Activated CD4-positive, alpha-beta memory T cell treated with anti-CD3 and anti-CD28 coated beads for 36 hours (primary cell): ENCODE data around the gene MRPL21. TPM values are rescaled to one million over a fixed set of nuclear protein-coding genes. Genes with fewer than 3 reads are reported as not detected.

Source experiments
- CTCF ChIA-PET: fragments of 350-600 bp; sonication (Branson Sonifier 250); formaldehyde crosslinking; loops from one replicate; lab custom pipeline; 2021; ENCODE audit warnings: antibody characterized with exemption, inconsistent platforms; lab: Charles Lee
- POLR2A ChIA-PET: fragments of 350-600 bp; sonication (Branson Sonifier 250); formaldehyde crosslinking; loops from one replicate; lab custom pipeline; 2021; ENCODE audit warnings: antibody characterized with exemption; lab: Charles Lee
- DNase-seq: peaks from one replicate; pipeline ENCODE4 v3.0.0-alpha.2; 2020
- H3K27ac Mint-ChIP-seq: one replicate; pipeline ENCODE4 v1.8.0; 2021; ENCODE audit warnings: mixed read lengths
- H3K27me3 Mint-ChIP-seq: one replicate; pipeline ENCODE4 v1.8.0; 2021; ENCODE audit warnings: mixed read lengths
- H3K36me3 Mint-ChIP-seq: one replicate; pipeline ENCODE4 v1.8.0; 2021; ENCODE audit warnings: mixed read lengths
- H3K4me1 Mint-ChIP-seq: one replicate; pipeline ENCODE4 v1.8.0; 2021; ENCODE audit warnings: low read depth, mixed read lengths
- H3K4me3 Mint-ChIP-seq: one replicate; pipeline ENCODE4 v1.8.0; 2021; ENCODE audit warnings: mild to moderate bottlenecking, mixed read lengths
- H3K9me3 Mint-ChIP-seq: one replicate; pipeline ENCODE4 v1.8.0; 2021; ENCODE audit warnings: mixed read lengths
- intact Hi-C: fragments of 100-400 bp; cut with micrococcal nuclease; formaldehyde crosslinking; loops from one replicate; pipeline ENCODE4 v1.15.1; 2023
- total RNA-seq, 2 experiments: library from RNA; stranded (reverse); gene quantifications; one replicate each; pipeline ENCODE4 v1.2.3, GENCODE V29; 2021

The MRPL21 gene
- total RNA-seq, 2 experiments from 2014 or later, result 80.7 to 86.0 TPM

DNA sequence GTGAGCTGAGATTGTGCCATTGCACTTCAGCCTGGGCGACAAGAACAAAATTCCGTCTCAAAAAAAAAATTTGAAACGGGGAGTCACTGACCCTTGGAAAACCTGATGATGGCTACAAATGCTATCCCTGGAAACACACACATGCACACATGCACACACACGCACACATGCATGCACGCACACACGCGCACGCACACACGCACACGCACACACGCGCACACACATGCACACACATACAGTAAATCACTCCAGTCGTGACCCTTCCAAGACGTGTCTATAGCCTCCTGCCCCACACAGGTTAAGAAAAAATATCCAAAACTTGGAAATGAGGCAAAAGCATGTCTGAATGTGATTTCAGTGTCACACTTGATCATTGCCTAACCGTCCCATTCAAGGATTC is 55.2 kb downstream of the MRPL21 start:
- CTCF ChIA-PET, result no interaction called here
- Mint-ChIP-seq H3K27me3 (peaks cover 6% of the 10 kb centered on the region), H3K36me3 (no peaks in the 10 kb centered on the region), H3K27ac (no peak overlapping the region), H3K4me1 (peaks cover 8% of the 10 kb centered on the region), H3K9me3 (no peaks in the 10 kb centered on the region), H3K4me3 (no peak overlapping the region)
- POLR2A ChIA-PET, result no interaction called here
- intact Hi-C loops, result loop anchor here (10.0 kb wide), 2 partner anchors 234 to 1356 kb away; partner anchors contain the start of gene FADD
- no peak for DNase-seq

DNA sequence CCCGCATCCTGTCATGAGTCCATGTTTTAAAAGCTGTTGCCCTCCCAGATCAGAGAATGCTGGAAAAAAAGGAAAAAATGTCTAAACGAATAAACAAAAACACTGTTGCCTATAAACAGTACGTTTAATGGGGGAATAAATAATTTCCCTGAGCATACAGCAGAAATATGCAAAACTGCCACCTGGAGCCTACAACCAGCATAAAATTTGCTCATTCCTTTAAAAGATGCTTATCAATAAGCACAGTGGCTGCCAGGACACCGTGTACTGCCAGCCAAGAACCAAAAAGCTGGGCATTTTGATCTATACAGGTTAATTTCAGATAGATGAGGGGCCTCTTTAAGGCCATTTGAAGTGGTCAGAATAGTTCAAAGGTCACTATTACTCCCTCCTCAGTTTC is 56.2 kb downstream of the MRPL21 start:
- Mint-ChIP-seq H3K27ac (no peak overlapping the region), H3K4me1 (peaks cover 12% of the 10 kb centered on the region), H3K36me3 (no peaks in the 10 kb centered on the region), H3K27me3 (peaks cover 2% of the 10 kb centered on the region), H3K9me3 (no peaks in the 10 kb centered on the region), H3K4me3 (no peak overlapping the region)
- intact Hi-C loops, result loop anchor here (10.0 kb wide), 2 partner anchors 233 to 1357 kb away; partner anchors contain the start of gene FADD
- ChIA-PET CTCF (no interaction called here), POLR2A (no interaction called here)
- DNase-seq, result no peak

DNA sequence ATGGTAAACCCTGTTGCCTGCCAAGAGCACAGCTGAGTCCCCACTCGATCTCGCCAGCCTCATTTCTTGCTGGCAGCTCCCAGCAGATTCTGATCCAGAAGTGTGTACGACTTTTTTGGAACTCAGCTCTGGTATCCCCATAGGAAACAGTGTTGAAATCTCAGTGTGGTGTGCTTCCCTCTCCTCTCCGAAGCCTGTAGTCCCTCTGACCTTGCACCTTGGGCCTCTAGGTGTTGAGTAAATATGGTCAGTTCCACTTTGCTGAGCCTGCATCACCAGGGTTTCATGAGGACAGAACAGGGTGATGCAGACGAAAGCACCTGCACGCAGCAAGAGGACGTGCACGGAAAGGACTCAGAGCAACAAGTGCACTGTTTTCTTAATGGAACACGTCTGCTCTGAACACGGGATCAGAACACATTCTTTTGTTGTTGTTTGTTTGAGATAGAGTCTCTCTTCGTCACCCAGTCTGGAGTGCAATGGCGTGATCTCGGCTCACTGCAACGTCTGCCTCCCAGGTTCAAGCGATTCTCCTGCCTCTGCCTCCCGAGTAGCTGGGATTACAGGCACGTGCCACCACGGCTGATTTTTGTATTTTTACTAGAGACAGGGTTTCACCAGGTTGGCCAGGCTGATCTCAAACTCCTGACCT is 58.2 kb downstream of the MRPL21 start:
- Mint-ChIP-seq H3K36me3 (no peaks in the 10 kb centered on the region), H3K27me3 (peaks cover 2% of the 10 kb centered on the region), H3K9me3 (no peaks in the 10 kb centered on the region), H3K4me3 (no peak overlapping the region), H3K4me1 (peaks cover 12% of the 10 kb centered on the region), H3K27ac (no peak overlapping the region)
- no peak for DNase-seq
- intact Hi-C loops, result loop anchor here (10.0 kb wide), 2 partner anchors 231 to 1359 kb away; partner anchors contain the start of gene FADD
- POLR2A ChIA-PET, result no interaction called here
- CTCF ChIA-PET, result interaction anchor here (3.6 kb wide), 1 partner anchor 47 kb away, joined by 29 read pairs; no protein-coding TSS in a partner anchor

DNA sequence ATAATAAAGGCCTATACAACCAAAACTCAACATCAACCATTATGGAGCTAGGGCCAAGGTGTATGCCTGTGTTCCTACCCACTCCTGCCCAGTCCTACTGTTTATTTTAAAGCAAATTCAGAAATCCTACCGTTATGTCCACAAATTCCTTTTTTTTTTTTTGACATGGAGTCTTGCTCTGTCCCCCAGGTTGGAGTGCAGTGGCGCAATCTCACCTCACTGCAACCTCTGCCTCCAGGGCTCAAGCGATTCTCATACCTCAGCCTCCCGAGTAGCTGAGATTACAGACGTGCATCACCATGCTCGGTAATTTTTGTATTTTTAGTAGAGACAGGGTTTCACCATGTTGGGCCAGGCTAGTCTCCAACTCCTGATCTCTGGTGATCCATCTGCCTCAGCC is 58.8 kb downstream of the MRPL21 start:
- CTCF ChIA-PET, result interaction anchor here (0.8 to 3.6 kb wide), 14 partner anchors 8 to 261 kb away, joined by 3 to 29 read pairs (median 5); no protein-coding TSS in a partner anchor
- H3K36me3 Mint-ChIP-seq, result no peaks in the 10 kb centered on the region
- no peak overlapping the region for H3K4me3 Mint-ChIP-seq
- no peak for DNase-seq
- POLR2A ChIA-PET, result no interaction called here
- intact Hi-C loops, result loop anchor here (5.0 to 10.0 kb wide), 4 partner anchors 202 to 1360 kb away; partner anchors contain the start of genes FADD, PPP6R3 and TPCN2
- no peaks in the 10 kb centered on the region for H3K9me3 Mint-ChIP-seq
- peaks cover 19% of the 10 kb centered on the region for H3K4me1 Mint-ChIP-seq
- H3K27me3 Mint-ChIP-seq, result peaks cover 2% of the 10 kb centered on the region
- no peak overlapping the region for H3K27ac Mint-ChIP-seq

DNA sequence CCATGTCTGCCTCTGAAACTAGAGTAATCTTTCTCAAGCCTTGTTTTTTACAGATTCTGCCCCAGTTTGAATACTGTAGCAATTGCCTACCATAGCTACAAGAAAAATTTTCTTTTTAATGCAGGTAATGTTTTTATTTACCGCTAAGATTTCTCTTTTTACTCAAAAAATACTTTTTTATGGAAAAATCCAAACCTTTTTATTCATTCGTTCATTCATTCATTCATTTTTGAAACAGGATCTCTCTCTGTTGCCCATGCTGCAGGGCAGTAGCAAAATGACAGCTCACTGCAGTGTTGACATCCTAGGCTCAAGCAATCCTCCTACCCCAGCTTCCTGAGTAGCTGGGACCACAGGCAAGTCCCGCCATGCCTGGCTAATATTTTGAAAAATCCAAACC is 59.3 kb downstream of the MRPL21 start:
- Mint-ChIP-seq H3K4me1 (peaks cover 23% of the 10 kb centered on the region), H3K27me3 (peaks cover 2% of the 10 kb centered on the region), H3K4me3 (peak overlapping the region; percentile 87), H3K27ac (no peak overlapping the region), H3K36me3 (no peaks in the 10 kb centered on the region), H3K9me3 (no peaks in the 10 kb centered on the region)
- DNase-seq, result no peak
- ChIA-PET POLR2A (no interaction called here), CTCF (interaction anchor here (0.7 to 3.6 kb wide), 17 partner anchors 9 to 260 kb away, joined by 3 to 29 read pairs (median 4); no protein-coding TSS in a partner anchor)
- intact Hi-C loops, result loop anchor here (5.0 to 10.0 kb wide), 4 partner anchors 203 to 1360 kb away; partner anchors contain the start of genes FADD, PPP6R3 and TPCN2

DNA sequence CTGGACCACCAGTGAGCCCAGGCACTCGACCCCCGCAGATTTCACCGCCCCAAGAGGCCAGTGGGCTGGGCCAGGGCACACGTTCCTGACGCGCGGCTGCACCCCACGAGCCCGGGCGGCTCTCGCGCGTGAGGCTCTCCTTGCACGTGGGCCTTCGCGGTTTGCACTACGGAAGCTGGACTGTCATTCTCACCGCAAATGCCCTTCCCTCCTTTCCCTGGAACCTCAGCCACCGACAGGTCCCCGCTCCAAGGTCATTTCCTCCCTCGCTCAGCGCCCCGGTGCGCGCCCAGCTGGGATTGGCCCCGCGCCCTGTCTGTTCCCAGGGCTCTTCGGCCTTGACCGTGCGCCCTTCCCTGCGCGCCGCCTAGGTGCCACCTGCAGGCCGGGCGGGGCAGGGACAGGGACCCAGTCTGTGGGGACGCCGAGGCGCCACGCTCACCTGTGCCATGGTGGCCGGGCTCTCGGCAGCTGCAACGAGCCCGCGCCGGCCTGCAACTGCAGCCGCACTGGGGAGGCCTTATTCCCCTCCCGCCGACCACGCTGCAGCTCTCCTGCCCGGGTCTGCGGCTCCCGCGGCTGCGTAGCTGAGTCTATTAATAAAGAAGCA is 59.8 kb downstream of the MRPL21 start:
- no peaks in the 10 kb centered on the region for H3K36me3 Mint-ChIP-seq
- H3K27ac Mint-ChIP-seq, result peak overlapping the region; percentile 73

DNA sequence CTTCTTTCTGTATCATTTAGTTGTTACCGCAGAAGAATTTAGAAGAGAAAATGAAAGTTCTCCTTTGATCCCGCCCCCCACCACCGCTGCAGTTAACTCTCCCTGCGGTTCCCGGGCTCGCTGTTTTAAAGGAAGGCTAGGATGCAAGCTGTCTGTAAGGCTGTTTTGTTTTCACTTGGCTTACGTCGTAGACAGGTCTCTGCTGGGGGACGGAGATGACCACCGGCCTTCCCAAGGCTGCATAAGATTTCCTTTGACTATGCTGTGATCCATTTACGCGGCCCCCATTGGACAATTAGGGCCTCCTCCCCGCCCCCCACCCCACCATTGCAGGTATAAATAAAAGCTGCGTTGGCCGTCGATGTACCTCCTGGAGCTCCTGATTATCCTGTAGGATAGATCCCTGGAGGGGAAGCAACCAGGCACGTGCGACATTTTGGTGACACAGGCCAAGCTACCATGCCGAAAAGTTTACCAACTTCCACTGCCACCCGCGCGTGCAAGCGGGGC is 60.5 kb downstream of the MRPL21 start:
- Mint-ChIP-seq H3K4me1 (peaks cover 31% of the 10 kb centered on the region), H3K27me3 (no peaks in the 10 kb centered on the region), H3K27ac (peak overlapping the region; percentile 53), H3K4me3 (peak overlapping the region; percentile 87), H3K36me3 (no peaks in the 10 kb centered on the region), H3K9me3 (no peaks in the 10 kb centered on the region)
- DNase-seq, result peak; percentile 77
- ChIA-PET CTCF (interaction anchor here (0.6 to 3.6 kb wide), 13 partner anchors 10 to 532 kb away, joined by 3 to 29 read pairs (median 5); no protein-coding TSS in a partner anchor), POLR2A (interaction anchor here (0.6 kb wide), 1 partner anchor 60 kb away, joined by 3 read pairs; no protein-coding TSS in a partner anchor)
- intact Hi-C loops, result loop anchor here (5.0 to 10.0 kb wide), 4 partner anchors 204 to 1362 kb away; partner anchors contain the start of genes FADD, PPP6R3 and TPCN2

More for the DNA sequence above, 59.8 kb downstream of the MRPL21 start:
- intact Hi-C loops, result loop anchor here (5.0 to 10.0 kb wide), 4 partner anchors 203 to 1361 kb away; partner anchors contain the start of genes FADD, PPP6R3 and TPCN2
- H3K9me3 Mint-ChIP-seq, result no peaks in the 10 kb centered on the region
- H3K4me1 Mint-ChIP-seq, result peaks cover 26% of the 10 kb centered on the region
- peak; percentile 87 for DNase-seq
- ChIA-PET CTCF (interaction anchor here (0.6 to 3.6 kb wide), 20 partner anchors 9 to 533 kb away, joined by 3 to 29 read pairs (median 4); no protein-coding TSS in a partner anchor), POLR2A (interaction anchor here (0.6 kb wide), 1 partner anchor 59 kb away, joined by 3 read pairs; no protein-coding TSS in a partner anchor)
- peaks cover 2% of the 10 kb centered on the region for H3K27me3 Mint-ChIP-seq
- peak overlapping the region; percentile 87 for H3K4me3 Mint-ChIP-seq

DNA sequence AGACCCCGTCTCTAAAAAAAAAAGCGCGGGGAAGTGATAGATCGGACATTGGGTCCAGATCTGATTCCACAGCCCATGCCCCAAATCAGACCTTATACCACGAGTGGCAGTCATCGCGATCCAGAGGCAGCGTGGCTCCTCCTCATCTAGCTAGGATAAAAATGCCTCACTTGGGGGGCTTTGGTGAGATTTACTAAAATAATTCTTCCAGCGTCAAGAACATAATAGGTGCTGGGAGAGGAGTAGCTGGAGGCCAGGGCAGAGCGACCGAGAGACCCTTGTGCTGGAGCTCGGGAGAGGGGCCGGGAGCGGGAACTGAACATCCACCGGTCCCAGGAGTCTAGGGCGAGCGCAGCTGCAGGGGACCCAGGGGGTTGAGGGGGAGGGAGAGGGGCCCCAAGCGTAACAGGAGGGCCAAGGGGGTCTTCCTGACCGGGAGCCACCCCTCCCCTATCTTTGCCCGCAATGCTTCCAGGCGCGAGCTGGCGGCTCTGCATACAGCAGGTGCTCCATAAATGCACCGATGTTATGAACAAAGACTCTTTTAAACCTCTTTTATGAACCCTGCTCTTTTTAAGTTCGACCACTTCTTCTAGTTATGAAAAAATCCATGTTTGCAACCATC is 61.1 kb downstream of the MRPL21 start:
- H3K4me3 Mint-ChIP-seq, result peak overlapping the region; percentile 87
- H3K27ac Mint-ChIP-seq, result peak overlapping the region; percentile 53
- intact Hi-C loops, result loop anchor here (5.0 to 10.0 kb wide), 4 partner anchors 205 to 1362 kb away; partner anchors contain the start of genes FADD, PPP6R3 and TPCN2
- H3K27me3 Mint-ChIP-seq, result no peaks in the 10 kb centered on the region
- H3K4me1 Mint-ChIP-seq, result peaks cover 37% of the 10 kb centered on the region
- ChIA-PET CTCF (interaction anchor here (0.7 to 3.6 kb wide), 7 partner anchors 17 to 232 kb away, joined by 3 to 29 read pairs (median 4); no protein-coding TSS in a partner anchor), POLR2A (no interaction called here)
- no peaks in the 10 kb centered on the region for H3K36me3 Mint-ChIP-seq
- no peaks in the 10 kb centered on the region for H3K9me3 Mint-ChIP-seq
- peak; percentile 15 for DNase-seq

DNA sequence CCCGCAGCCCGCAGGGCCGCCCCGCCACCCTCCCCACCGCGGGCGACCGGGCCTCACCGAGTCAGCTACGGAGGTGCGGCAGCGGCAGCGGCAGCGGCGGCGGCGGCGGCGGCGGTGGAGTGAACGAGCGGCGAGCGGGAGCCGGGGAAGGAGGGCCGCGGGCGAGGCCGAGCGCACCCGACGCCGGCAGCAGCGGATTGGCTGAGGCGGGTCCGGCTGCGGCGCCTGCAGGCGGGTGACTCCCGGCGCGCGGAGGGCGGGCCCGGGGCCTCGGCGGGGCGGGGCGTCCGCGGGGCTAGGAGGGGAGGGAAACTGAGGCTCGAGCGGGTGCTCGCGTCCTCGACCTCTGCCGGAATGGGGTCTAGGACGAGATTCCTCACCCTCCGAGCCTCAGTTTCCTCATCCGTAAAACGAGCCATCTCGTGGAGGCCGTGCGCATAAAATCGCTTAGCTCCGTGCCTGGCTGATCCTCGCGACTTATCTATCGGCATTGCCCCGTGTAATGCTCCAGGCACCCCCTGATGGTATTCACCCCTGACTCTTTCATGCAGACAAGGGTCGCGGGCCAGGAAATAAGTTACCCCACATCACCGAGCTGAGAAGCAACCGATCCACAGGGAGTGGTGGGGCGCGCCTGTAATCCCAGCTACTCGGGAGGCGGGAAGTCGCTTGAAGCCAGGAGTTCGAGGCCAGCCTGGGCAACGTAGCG is 61.8 kb downstream of the MRPL21 start, which contains the start of gene CPT1A:
Gene CPT1A, minus strand, starts transcription at position 199 of the 709 bp plus-strand sequence. CDS start 26,442 bp downstream, outside the sequence.
- H3K9me3 Mint-ChIP-seq, result no peaks in the 10 kb centered on the region
- H3K4me3 Mint-ChIP-seq, result peak within 1 kb of the TSS; percentile 87
- DNase-seq, result peak; percentile 82
- CTCF ChIA-PET, result interaction anchor here (0.7 to 3.6 kb wide), 3 partner anchors 23 to 48 kb away, joined by 3 to 29 read pairs (median 17); no protein-coding TSS in a partner anchor
- H3K4me1 Mint-ChIP-seq, result peaks cover 42% of the 10 kb centered on the region
- intact Hi-C loops, result loop anchor here (5.0 to 10.0 kb wide), 4 partner anchors 205 to 1363 kb away; partner anchors contain the start of genes FADD, PPP6R3 and TPCN2
- H3K36me3 Mint-ChIP-seq, result no peaks in the 10 kb centered on the region
- peak within 1 kb of the TSS; percentile 53 for H3K27ac Mint-ChIP-seq
- POLR2A ChIA-PET, result no interaction called here
- no peaks in the 10 kb centered on the region for H3K27me3 Mint-ChIP-seq
